GM20000 (cell line): ENCODE results near the gene RABGAP1L.

Source experiments
- DNase-seq: peaks from one replicate; pipeline ENCODE4 v3.0.0; 2012; ENCODE audit warnings: low spot score
- CTCF ChIP-seq: IDR thresholded peaks from 2 replicates; pipeline ENCODE4 v1.5.1; 2012; ENCODE audit warnings: mild to moderate bottlenecking, control low read depth; ENCODE audit errors: extremely low read depth, missing control alignments

The RABGAP1L gene

GRCh38 chr1:174696026-174696821 lies 536.9 kb downstream of the RABGAP1L start:
- DNase-seq, result no peak
- TF ChIP-seq CTCF, result no peak

- DNase-seq, result no peak
- no peak for TF ChIP-seq CTCF
Measured at GRCh38 chr1:174700314-174700713, 541.0 kb downstream of the RABGAP1L start.

GRCh38 chr1:174700775-174701174 lies 541.5 kb downstream of the RABGAP1L start:
- no peak for TF ChIP-seq CTCF
- DNase-seq, result no peak

- DNase-seq, result no peak
- no peak for TF ChIP-seq CTCF
Measured at GRCh38 chr1:174701565-174701964, 542.2 kb downstream of the RABGAP1L start.

- DNase-seq, result no peak
- TF ChIP-seq CTCF, result no peak
Measured at GRCh38 chr1:174702011-174702410, 542.7 kb downstream of the RABGAP1L start.

GRCh38 chr1:174703309-174703708 lies 544.0 kb downstream of the RABGAP1L start:
- DNase-seq, result no peak
- TF ChIP-seq CTCF, result no peak

GRCh38 chr1:174704300-174704699 lies 545.0 kb downstream of the RABGAP1L start:
- no peak for DNase-seq
- TF ChIP-seq CTCF, result no peak
